COLO829 (cell line): Measurements from ENCODE around the gene CFAP99.

ENCODE experiments used
- DNase-seq: peaks from one replicate; pipeline ENCODE4 v3.0.0; 2012; ENCODE audit warnings: low spot score

The CFAP99 gene

GRCh38 chr4:2510351-2511259 lies 91.8 kb downstream of the CFAP99 start:
- no peak for DNase-seq

GRCh38 chr4:2511645-2512131 lies 92.9 kb downstream of the CFAP99 start:
- DNase-seq: no peak
